Fibroblast of gingiva (primary cell): ENCODE results near the gene NAALAD2.
A peak's percentile ranks its signal among the peaks of the same experiment; 100 is the strongest.
"Not testable (repeated sequence)": the region's sequence is repeated elsewhere in the genome, so short reads cannot be mapped to it uniquely, and the experiment has no call there.

Experiments
- DNase-seq: peaks from one replicate; pipeline ENCODE4 v3.0.0-alpha.2; 2011; ENCODE audit warnings: low read depth

NAALAD2 gene

DNA sequence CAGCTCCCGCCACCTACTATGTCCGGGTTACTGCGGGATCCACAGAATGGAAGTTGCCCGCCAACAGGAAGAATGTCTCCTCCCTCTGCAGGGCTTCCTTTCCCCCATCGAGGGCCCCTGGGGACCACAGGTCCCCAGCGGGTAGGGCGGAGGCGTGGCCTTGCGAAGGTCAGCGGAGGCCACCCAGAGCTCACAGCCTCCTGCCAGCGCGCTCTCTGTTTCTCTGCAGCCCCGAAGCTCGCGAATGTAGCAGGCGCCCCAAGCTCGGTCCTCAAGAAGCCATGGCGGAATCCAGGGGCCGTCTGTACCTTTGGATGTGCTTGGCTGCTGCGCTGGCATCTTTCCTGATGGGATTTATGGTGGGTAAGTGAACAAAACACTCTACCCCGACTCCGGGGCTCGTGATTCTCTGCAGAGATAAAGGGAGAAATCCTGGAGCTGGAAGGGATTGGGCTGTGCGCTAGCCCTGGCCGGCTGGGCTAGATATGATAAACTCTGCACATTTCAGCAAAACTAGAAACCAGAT is at the start of gene NAALAD2:
Gene NAALAD2, plus strand, starts transcription at position 186 of the 526 bp plus-strand sequence. Its CDS starts 96 bp downstream, at position 282.
- DNase-seq: peak; percentile 44

DNA sequence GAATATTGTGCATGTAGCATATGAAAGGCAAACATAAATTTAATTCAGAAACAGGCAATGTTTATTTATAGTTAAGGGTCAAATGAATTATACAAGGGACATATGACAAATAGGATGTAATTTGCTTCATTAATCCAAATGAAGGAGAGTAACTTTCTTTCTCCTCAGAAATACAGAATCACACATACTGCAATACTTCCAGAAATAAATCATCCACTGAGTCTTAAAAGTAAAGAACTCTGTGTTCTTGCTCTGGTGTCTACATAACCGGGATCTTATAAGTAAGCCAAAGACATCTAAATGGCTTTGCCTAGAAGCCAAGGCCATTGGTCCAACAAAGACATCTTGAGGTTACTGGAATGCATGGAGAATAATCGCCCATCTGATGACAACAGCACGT is 48.8 kb upstream of the NAALAD2 start, which contains the start of gene UBTFL1:
Gene UBTFL1, plus strand, starts transcription at position 301 of the 400 bp plus-strand sequence. Its CDS starts 0 bp downstream, at position 301.
- DNase-seq: not testable (repeated sequence)

DNA sequence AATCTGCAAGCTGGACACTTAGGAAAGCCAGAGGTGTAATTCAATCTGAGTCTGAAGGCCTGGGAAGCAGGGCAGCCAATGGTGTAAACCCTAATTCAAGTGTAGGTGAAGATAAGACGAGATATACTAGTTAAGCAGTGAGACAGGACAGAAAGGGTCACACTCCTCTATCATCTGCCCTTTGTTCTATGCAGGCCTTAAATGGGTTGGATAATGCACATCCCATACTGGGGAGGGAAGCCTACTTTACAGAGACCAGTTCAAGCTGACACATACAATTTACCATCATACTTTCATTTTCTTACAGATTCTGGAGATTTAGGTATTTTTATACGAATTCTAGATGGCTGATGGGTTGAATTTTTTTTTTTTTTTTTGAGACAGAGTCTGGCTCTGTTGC is 45.7 kb upstream of the NAALAD2 start:
- DNase-seq: not testable (repeated sequence)

DNA sequence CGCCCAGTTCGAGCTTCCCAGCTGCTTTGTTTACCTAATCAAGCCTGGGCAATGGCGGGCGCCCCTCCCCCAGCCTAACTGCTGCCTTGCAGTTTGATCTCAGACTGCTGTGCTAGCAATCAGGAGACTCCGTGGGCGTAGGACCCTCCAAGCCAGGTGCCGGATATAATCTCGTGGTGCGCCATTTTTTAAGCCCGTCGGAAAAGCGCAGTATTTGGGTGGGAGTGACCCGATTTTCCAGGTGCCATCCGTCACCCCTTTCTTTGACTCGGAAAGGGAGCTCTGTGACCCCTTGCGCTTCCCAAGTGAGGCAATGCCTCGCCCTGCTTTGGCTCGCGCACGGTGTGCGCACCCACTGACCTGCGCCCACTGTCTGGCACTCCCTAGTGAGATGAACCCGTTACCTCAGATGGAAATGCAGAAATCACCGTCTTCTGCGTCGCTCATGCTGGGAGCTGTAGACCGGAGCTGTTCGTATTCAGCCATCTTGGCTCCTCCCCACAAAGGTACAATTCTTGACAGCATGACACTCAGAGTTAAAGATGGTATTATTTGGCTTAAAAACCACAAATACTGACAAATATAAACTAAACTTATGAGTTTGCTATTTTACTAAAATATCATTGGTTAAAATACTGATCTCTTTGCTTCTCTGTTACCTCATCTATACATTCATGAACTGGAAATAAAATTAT is 39.1 kb upstream of the NAALAD2 start:
- not testable (repeated sequence) for DNase-seq

DNA sequence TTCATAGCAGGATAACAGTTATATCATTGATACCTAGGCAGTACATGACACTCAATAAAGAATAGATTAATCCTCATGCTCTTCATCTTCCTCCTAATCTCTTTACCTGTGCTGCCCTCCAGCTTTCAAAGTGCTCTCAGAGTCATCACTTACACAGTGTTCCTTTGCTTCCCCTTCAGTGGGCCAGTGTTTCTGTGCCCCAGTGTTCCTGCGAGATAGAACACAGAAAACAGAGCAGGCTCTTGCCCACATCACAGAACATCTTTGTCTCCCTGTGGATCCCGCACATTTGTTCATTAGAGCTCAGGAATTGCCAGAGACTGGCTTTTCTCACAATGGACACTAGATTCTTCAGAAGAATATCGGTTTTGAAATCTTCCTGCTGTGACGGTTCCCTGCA is 36.2 kb upstream of the NAALAD2 start:
- DNase-seq: not testable (repeated sequence)

DNA sequence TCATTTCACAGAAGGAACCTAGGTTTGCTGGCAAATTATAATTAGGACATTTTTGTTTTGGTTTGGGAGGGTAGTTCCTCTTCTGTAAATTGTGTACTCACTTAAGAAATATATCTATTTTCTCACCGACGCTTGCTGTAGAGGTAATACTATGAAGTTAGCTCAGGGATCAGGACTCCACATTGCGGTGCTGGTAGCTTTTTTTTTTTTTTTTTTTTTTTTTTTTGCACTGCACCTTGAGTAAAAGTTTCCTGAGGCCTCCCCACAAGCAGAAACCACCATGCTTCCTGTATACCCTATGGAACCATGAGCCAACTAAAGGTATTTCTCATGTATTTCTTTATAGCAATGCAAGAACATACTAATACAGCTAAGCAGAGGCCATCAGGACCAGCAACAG is 34.0 kb upstream of the NAALAD2 start:
- DNase-seq: no peak

DNA sequence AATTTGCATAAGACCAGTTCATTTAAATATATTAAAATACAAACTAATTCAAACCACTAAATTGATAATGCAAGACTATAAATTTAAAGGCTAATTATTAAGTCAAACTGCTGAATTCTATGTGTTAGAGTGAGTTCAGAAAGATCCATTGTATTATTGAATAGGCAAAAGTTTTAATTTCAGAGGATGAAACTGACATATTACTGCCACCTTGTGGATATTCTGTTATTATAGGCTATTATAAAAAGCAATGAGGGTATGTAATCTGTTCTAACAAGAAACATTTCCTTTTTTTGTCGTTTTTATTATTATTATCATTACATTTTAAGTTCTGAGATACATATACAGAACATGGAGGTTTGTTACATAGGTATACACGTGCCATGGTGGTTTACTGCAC is 20.9 kb upstream of the NAALAD2 start:
- DNase-seq: no peak

DNA sequence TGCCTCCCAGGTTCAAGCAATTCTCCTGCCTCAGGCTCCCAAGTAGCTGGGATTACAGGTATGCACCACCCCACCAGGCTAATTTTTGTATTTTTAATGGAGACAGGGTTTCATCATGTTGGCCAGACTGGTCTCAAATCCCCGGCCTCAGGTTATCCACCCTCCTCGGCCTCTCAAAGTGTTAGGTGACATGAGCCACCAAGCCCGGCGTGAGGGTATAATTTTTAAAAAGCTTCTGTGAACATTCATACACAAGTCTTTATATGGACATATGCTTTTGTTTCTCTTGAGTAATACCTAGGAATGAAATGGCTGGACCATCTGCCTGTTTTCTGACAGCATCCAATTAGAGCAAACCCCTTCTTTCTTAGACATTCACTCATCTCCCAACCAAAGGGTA is 14.3 kb upstream of the NAALAD2 start:
- no peak for DNase-seq

DNA sequence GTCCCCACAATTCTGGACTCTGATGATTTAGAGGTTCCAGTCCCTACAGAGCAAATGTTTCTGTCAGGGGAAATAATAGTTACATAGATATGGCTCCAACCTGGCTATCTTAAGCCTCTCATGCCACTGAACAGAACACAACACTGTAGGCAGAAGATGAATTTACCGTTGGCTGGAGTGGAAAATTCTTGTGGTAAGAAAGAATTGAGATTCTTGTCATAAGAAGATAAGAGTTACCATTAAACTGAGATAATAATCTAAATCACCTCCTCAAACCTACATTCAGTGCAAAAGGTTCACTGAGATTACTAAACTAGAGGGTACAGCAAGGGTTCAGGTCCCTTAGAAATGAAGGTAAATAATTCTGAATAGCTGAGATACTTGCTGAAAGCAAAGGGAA is 10.1 kb upstream of the NAALAD2 start:
- DNase-seq: no peak

DNA sequence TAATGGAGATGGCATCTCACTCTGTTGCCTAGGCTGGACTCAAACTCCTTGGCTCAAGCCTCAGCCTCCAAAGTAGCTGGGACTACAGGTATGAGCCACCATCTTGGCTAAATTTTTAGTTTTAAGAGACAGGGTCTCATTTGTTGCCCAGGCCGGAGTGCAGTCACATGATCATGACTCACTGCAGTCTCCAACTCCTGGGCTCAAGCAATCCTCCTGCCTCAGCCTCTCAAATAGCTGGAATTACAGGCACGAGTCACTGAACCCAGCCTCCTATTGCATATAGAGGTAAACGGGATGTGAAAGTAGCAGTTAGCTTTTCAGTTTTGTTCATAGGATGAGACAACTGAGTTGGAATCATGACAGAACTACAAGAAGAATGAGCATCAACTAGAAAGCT is 9.5 kb upstream of the NAALAD2 start:
- DNase-seq: no peak

DNA sequence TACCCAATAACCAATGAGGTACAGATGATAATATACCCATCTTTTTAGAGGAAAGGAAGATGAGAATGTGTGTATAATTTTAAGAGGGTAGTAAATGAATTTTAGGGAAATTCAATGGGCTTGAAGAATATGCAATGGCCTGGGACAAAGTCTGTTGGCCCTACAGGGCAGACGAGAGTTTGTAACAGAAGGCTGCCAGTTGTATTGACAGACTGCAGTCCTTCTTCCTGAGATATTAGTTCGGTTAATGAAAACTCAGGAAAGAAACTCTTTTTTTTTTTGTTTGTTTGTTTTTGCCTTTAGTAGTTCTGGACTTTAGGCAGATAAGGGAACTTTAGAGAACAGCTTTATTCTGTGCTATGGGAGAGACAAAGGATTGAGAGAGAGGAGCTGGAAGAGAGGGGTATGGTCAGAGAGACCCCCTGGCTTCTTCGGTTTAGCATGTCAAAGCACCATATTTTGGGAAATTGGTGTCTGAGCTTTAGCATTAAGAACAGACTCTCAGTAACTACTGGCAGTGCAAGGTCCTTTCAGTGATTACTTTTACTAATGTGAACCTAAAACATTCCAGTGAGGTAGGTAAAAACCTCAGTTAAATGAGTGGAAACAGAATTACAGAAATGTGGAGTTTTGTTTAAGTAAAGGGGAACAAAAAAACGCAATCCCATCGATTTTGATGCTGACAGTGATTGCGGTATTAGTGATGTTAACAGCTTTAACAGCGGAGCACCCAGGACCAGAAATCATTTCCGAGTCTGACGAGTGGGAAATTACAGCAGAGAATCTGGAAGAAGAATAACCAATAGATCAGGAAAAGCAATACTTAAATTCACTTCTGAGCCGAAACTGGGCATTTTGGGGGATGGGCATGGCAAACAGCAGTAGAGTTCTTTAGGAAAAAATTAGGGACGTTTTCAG is 644 bp upstream of the NAALAD2 start:
- DNase-seq: no peak

DNA sequence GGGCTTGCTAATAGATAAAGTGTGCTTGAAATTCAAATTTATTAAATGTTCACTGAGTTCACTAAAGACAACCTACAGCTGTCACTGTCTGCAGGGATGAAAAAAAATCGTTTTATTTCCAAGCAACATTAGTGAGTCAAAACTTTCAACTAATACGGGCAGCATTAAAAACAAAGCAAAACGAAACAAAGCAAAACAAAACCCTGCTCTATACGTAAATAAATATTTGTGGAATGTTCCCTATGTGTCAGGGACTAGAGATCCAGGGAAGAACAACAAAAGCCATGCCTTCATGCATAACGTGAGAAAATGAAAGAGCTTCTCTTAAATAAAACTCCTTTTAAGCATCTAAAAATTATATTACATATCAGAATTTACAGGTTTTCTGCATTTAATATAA is 553 bp downstream of the NAALAD2 start:
- DNase-seq: no peak

DNA sequence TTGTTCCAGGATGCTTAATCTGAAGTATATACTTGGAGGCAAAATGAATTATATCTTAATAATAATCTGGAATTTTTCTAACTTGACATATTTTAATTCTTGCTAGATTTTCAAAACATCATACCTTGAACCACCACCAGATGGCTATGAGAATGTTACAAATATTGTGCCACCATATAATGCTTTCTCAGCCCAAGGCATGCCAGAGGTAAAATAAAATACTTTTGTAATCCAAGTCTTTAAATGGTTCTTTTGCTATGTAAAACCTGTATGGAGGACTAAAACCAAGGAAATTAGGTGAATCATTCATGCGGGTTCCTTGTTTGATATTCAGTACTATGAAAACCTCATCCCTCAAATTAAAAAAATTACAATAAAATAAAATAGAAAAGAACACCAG is 14.4 kb downstream of the NAALAD2 start:
- DNase-seq: no peak

DNA sequence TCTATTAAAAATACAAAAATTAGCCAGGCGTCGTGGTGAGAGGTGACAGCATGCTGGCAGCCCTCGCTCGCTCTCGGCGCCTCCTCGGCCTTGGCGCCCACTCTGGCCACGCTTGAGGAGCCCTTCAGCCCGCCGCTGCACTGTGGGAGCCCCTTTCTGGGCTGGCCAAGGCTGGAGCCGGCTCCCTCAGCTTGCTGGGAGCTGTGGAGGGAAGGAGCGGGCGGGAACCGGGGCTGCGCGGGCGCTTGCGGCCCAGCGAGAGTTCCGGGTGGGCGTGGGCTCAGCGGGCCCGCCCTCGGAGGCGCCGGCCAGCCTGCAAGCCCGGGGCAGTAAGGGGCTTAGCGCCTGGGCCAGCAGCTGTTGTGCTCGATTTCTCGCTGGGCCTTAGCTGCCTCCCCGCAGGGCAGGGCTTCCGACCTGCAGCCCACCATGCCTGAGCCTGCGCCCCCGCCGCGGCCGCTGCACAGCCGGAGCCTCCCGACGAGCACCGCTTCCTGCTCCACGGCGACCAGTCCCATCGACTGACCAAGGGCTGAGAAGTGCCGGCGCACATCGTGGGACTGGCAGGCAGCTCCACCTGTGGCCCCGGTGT is 32.6 kb downstream of the NAALAD2 start:
- DNase-seq: not testable (repeated sequence)

DNA sequence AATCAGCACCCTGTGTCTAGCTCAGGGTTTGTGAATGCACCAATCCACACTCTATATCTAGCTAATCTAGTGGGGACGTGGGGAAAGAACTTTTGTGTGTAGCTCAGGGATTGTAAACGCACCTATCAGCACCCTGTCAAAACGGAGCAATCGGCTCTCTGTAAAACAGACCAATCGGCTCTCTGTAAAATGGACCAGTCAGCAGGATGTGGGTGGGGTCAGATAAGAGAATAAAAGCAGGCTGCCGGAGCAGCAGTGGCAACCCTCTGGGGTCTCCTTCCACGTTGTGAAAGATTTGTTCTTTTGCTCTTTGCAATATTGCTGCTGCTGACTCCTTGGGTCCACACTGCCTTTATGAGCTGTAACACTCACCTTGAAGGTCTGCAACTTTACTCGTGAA is 33.2 kb downstream of the NAALAD2 start:
- DNase-seq: not testable (repeated sequence)

DNA sequence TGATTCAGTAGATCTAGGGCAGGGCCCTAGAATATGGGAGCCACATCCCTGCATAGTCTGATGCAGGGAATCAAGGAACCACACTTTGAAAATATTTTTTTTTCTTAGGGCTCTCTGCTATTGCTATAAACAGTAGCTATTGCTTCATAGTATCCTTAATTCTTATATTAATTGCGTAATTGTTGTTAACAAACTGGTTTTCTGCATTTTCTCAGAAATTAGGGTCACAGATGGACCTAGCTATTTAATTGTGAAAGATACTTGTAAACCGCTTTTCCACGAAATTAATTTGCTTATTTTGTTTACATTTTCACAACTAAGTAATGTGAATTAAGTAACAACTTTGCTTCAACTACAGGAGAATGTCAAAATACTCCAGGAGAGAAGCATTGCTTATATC is 34.1 kb downstream of the NAALAD2 start:
- no peak for DNase-seq

DNA sequence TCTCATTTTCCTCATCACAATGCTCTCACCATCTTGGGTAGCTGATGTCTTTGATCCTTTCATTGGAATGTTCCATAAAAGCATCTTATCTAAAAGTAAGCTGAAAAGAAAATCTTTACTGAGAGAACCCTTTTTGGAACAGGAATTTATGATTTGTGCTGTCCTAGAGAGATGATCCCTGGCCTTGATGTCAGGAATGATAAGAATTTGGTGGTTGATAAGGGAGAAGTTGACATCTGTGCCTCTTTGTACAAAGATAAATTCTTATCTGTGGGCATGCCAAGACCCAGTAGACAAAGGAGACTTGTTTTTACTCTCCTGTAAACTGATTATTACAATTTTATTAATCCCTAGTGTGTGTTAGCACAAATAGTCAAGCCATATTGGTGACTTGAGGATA is 36.9 kb downstream of the NAALAD2 start:
- DNase-seq: no peak

DNA sequence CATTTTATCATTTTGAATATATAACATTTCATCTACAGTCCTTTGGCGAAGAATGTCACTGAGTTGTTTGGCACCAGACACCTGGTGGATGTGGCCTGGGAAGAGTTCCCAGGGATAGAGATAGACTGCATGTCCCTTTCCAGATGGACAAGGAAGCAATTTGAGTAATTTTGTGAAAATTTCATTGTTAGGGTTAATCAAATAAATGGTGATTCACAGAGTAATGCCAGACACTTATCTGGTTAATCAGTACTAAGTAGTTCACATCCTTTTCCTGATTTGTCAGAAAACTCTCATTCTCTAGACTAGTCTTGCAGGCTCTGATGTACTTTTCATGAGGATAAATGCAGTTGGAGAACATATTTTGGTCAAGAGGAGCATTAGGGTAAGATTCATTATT is 41.6 kb downstream of the NAALAD2 start:
- no peak for DNase-seq

DNA sequence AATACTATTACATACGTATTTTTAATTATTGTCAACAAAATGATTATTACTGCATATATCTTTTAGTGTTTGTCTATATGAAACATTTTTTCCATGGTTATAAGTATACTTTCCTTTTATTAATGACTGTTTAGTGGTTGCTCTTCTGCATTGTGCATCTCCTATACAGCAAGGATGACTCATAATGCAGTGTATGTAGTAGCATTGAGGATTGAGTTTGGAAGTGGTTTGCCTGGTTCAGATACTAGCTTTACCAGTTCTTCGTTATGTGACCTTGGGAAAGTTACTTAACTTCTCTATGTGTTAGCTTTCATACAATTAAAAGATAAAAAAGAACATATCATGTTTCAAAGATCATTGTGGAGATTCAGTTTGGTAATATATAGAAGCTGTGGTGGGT is 44.3 kb downstream of the NAALAD2 start:
- DNase-seq: no peak

DNA sequence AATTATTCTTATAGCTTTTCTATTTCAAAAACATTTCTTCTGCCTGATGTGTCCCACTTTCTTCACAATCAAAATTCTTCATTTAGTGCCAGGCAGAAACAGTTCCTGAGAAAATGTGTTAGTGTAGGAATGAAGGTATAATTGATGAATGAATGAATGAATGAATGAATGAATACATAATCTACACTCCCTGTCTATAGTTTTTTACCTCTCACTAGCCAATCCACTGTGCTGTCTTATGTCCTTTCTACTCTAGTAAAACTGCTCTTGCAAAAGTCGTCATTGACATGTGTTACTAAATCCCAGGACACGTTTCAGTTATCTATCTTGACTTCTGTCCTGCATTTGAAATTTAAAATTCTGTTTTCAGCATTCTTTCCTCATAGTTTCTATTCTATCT is 45.5 kb downstream of the NAALAD2 start:
- DNase-seq: no peak

DNA sequence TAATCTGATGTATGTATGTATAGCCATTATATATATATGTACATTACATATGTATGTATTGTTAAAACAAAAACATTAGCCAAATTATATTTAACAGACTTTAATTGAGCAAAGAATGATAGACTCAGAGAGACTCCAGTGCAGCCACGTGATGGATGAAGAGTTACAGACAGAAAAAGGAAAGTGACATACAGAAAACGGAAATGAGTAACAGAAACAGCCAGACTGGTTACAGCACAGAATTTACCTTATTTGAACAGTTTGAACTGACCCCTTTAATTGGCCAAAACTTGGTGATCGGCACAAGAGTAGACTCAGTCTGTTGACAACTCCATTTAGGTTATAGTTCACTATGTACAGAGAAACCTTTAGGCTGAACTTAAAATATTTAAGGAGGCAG is 53.4 kb downstream of the NAALAD2 start:
- no peak for DNase-seq

DNA sequence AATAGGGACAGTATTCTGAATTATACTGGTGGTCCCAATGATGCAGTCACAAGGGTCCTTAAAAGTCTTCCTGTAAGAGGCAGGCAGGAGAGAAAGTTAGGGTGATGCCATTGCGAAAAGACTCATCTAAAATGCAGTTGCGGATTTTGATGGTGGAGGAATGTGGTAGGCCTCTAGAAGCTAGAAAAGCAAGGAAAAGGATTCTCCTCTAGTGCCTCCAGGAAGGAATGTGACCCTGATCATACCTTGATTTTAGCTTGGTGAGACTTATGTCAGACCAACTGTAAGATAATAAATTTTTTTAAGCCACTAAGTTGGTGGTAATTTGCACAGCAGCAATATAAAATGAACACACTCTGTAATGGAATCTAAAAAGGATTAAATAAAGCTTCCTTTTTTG is 54.5 kb downstream of the NAALAD2 start:
- no peak for DNase-seq
